Measurements from ENCODE around the gene NLRP6. TPM values are rescaled to one million over a fixed set of nuclear protein-coding genes. Genes with fewer than 3 reads are reported as not detected.

NLRP6 gene
- total RNA-seq, 2 donors from 2014 or later = not detected

DNA sequence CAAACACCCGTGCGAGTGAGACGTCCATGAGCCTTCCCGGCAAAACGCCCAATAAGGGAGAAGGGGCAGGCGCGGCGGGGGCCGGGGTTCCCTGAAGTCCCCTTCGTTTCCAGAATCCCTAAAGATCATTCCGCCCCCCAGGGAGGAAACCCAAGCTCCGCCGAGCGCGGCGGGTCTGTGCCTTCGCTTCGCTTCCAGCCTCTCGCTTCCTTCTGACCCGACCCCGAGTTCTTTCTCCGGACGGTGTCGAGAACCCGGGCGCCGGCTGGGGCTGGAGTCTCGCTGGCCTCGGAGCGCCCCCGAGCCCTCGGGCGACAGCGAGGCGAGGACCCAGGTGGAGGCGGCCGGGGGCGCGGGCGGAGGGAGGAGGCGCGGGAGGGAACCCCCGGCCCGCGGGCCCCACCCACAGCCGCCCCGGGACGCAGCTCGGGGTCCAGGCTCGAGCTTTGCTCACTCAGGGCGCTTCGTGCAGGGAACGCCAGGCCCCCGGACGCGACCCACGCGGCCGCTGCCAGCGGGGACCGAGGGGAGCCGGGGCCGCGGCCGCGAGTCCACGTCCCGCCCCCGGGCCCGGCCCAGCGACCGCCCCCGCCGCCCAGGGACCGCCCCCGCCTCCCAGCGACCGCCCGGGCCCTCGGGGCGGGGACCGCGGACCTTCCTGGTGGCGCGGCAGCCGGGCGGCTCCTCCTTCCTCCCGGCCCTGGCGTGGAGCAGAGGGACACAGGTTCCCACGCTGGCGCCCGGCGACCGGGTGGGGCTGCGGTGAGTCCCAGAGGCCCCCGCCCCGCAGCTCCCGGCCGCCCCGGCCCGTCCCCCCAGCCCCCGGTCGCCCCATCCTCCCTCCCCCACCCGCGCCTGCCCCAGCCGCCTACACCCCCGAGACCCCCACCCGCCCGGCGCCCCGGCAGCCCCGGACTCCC lies 10.5 kb downstream of the NLRP6 start, which contains the start of gene PGGHG:
TSS of gene PGGHG (plus strand) at position 649 of the 920 bp plus-strand sequence. CDS start 691 bp downstream, outside the sequence.
- Histone ChIP-seq H3K9me3 (ENCODE audit: control insufficient read depth, low read length) (no peaks in the 10 kb centered on the region), H3K27ac (ENCODE audit: low read depth, low read length) (no peak within 1 kb of the TSS), H3K9ac (ENCODE audit: extremely low read depth, low read length, poor library complexity, severe bottlenecking) (peak within 1 kb of the TSS; percentile 30), H3K36me3 (ENCODE audit: control insufficient read depth, insufficient read depth, low read length) (peaks cover 3% of the 10 kb centered on the region), H3K4me3 (ENCODE audit: low read length) (peak within 1 kb of the TSS; percentile 79), H3K4me1 (ENCODE audit: control insufficient read depth, insufficient read depth, low read length) (no peaks in the 10 kb centered on the region), H3K27me3 (ENCODE audit: control insufficient read depth, insufficient read depth, low read length, poor library complexity, severe bottlenecking) (peaks cover 17% of the 10 kb centered on the region)
- 1% methylated on average over 28 to 95 of the region's 112 CpGs for WGBS, 2 experiments (ENCODE audit: insufficient coverage in 1 of 2, insufficient read length in 1 of 2)
- peaks cover 24% of the 10 kb centered on the region for H3K27me3 Mint-ChIP-seq (ENCODE audit: insufficient read depth)
- no peaks in the 10 kb centered on the region for H3K9me3 Mint-ChIP-seq
- H3K27ac Mint-ChIP-seq = peak within 1 kb of the TSS; percentile 55
- peaks cover 15% of the 10 kb centered on the region for H3K4me1 Mint-ChIP-seq
- TF ChIP-seq, protein P1, sequence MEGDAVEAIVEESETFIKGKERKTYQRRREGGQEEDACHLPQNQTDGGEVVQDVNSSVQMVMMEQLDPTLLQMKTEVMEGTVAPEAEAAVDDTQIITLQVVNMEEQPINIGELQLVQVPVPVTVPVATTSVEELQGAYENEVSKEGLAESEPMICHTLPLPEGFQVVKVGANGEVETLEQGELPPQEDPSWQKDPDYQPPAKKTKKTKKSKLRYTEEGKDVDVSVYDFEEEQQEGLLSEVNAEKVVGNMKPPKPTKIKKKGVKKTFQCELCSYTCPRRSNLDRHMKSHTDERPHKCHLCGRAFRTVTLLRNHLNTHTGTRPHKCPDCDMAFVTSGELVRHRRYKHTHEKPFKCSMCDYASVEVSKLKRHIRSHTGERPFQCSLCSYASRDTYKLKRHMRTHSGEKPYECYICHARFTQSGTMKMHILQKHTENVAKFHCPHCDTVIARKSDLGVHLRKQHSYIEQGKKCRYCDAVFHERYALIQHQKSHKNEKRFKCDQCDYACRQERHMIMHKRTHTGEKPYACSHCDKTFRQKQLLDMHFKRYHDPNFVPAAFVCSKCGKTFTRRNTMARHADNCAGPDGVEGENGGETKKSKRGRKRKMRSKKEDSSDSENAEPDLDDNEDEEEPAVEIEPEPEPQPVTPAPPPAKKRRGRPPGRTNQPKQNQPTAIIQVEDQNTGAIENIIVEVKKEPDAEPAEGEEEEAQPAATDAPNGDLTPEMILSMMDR (conservative IDR thresholded peaks at IDR 0.05) = no peak
- H3K36me3 Mint-ChIP-seq (ENCODE audit: low read depth) = peaks cover 15% of the 10 kb centered on the region
- H3K4me3 Mint-ChIP-seq = peak within 1 kb of the TSS; percentile 66
- peak; percentile 79 for DNase-seq

DNA sequence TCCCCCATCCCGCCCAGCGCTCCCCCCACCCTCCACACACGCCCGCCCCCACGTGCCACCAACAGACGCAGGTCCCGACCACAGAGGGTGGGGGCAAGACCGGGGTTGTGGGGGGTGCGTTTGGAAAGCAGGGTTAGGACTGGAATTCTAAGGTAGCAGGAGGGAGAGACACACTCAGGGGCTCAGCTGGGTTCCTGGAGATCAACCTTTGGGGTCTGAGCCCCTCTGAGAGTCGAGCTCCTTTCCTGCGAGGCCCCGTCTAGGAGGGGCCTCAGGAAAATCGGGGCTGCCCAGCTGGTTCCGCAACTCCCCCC lies 11.1 kb downstream of the NLRP6 start:
- Histone ChIP-seq H3K9ac (ENCODE audit: extremely low read depth, low read length, poor library complexity, severe bottlenecking) (peak overlapping the region; percentile 3), H3K4me3 (ENCODE audit: low read length) (peak overlapping the region; percentile 79), H3K36me3 (ENCODE audit: control insufficient read depth, insufficient read depth, low read length) (peaks cover 6% of the 10 kb centered on the region), H3K9me3 (ENCODE audit: control insufficient read depth, low read length) (no peaks in the 10 kb centered on the region), H3K4me1 (ENCODE audit: control insufficient read depth, insufficient read depth, low read length) (no peaks in the 10 kb centered on the region), H3K27me3 (ENCODE audit: control insufficient read depth, insufficient read depth, low read length, poor library complexity, severe bottlenecking) (peaks cover 17% of the 10 kb centered on the region), H3K27ac (ENCODE audit: low read depth, low read length) (no peak overlapping the region)
- H3K4me1 Mint-ChIP-seq = peaks cover 15% of the 10 kb centered on the region
- WGBS, 2 experiments (ENCODE audit: insufficient coverage in 1 of 2, insufficient read length in 1 of 2) = 52 to 82% methylated on average over 6 to 10 of the region's 14 CpGs
- H3K36me3 Mint-ChIP-seq (ENCODE audit: low read depth) = peaks cover 15% of the 10 kb centered on the region
- peak overlapping the region; percentile 63 for H3K4me3 Mint-ChIP-seq
- TF ChIP-seq, protein P1 (conservative IDR thresholded peaks at IDR 0.05) = no peak
- H3K27ac Mint-ChIP-seq = no peak overlapping the region
- H3K9me3 Mint-ChIP-seq = no peaks in the 10 kb centered on the region
- DNase-seq = no peak
- peaks cover 23% of the 10 kb centered on the region for H3K27me3 Mint-ChIP-seq (ENCODE audit: insufficient read depth)

DNA sequence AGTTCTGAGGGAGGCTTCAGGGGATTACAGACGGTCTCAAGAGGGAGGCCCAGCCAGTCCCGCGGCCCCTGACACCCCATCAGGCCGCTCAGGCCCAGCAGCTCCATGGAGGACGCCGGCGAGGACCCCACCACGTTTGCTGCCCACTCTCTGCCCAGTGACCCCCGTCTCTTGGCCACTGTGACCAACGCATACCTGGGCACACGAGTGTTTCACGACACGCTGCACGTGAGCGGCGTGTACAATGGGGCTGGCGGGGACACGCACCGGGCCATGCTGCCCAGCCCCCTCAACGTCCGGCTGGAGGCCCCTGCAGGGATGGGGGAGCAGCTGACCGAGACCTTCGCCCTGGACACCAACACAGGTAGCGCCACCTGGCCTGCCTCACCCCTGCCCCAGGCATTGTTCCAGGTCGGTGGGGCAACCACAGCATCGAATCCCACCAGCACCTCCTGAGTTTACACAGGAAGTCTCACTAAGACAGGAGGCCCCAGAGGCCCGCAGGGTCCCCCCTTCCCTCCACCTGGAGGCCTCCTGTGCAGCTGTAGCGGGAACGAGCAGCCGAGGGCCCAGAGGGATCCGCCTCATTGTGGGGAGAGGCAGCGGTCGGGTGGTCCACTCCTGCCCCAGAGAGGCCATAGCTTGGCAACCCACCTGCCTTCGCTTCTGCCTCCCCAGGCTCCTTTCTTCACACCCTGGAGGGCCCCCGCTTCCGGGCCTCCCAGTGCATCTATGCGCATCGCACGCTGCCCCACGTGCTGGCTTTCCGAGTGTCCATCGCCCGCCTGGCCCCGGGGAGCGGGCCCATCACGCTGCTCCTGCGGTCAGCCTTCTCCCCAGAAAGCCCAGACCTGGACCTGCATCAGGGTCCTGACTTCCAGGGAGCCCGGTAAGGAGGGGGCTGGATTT lies 11.8 kb downstream of the NLRP6 start:
- Mint-ChIP-seq H3K4me3 (peak overlapping the region; percentile 63), H3K27me3 (ENCODE audit: insufficient read depth) (peaks cover 22% of the 10 kb centered on the region), H3K9me3 (no peaks in the 10 kb centered on the region), H3K27ac (no peak overlapping the region), H3K36me3 (ENCODE audit: low read depth) (peaks cover 15% of the 10 kb centered on the region), H3K4me1 (peaks cover 15% of the 10 kb centered on the region)
- DNase-seq = peak; percentile 55
- Histone ChIP-seq H3K4me3 (ENCODE audit: low read length) (peak overlapping the region; percentile 79), H3K27ac (ENCODE audit: low read depth, low read length) (no peak overlapping the region), H3K27me3 (ENCODE audit: control insufficient read depth, insufficient read depth, low read length, poor library complexity, severe bottlenecking) (peaks cover 17% of the 10 kb centered on the region), H3K36me3 (ENCODE audit: control insufficient read depth, insufficient read depth, low read length) (peaks cover 6% of the 10 kb centered on the region), H3K9me3 (ENCODE audit: control insufficient read depth, low read length) (no peaks in the 10 kb centered on the region), H3K4me1 (ENCODE audit: control insufficient read depth, insufficient read depth, low read length) (no peaks in the 10 kb centered on the region), H3K9ac (ENCODE audit: extremely low read depth, low read length, poor library complexity, severe bottlenecking) (peak overlapping the region; percentile 3)
- TF ChIP-seq, protein P1 (conservative IDR thresholded peaks at IDR 0.05) = no peak
- 91 to 94% methylated on average over 22 to 48 of the region's 48 CpGs for WGBS, 2 experiments (ENCODE audit: insufficient coverage in 1 of 2, insufficient read length in 1 of 2)
